22Rv1 (cell line): Measurements from ENCODE around the gene ANGPTL7.

ENCODE experiments used
- H3K27ac ChIP-seq: fragments of 450-650 bp; 2 replicates; pipeline ENCODE4 v1.5.1; 2017
- CTCF ChIP-seq: fragments of 450-650 bp; IDR thresholded peaks from 2 replicates; pipeline ENCODE4 v1.5.1; 2017; ENCODE audit warnings: mild to moderate bottlenecking
- ZFX ChIP-seq: fragments of 450-650 bp; IDR thresholded peaks from 2 replicates; pipeline ENCODE4 v1.6.1; 2017; ENCODE audit warnings: antibody characterized with exemption, borderline replicate concordance

Gene ANGPTL7

GRCh38 chr1:11182884-11183283 is 6.3 kb upstream of the ANGPTL7 start:
- no peak overlapping the region for H3K27ac ChIP-seq
- no peak for TF ChIP-seq ZFX
- no peak for TF ChIP-seq CTCF

- no peak for TF ChIP-seq CTCF
- no peak for TF ChIP-seq ZFX
- no peak overlapping the region for H3K27ac ChIP-seq
Observed at GRCh38 chr1:11184973-11185372, 4.2 kb upstream of the ANGPTL7 start.

- TF ChIP-seq CTCF (no peak), ZFX (no peak)
- H3K27ac ChIP-seq, result no peak overlapping the region
Observed at GRCh38 chr1:11187000-11187399, 2.2 kb upstream of the ANGPTL7 start.

GRCh38 chr1:11187494-11187893 is 1.7 kb upstream of the ANGPTL7 start:
- TF ChIP-seq CTCF, result no peak
- no peak for TF ChIP-seq ZFX
- no peak overlapping the region for H3K27ac ChIP-seq

- TF ChIP-seq CTCF (no peak), ZFX (no peak)
- no peak overlapping the region for H3K27ac ChIP-seq
Observed at GRCh38 chr1:11187931-11188330, 1.2 kb upstream of the ANGPTL7 start.

- H3K27ac ChIP-seq, result no peak overlapping the region
- no peak for TF ChIP-seq ZFX
- no peak for TF ChIP-seq CTCF
Observed at GRCh38 chr1:11188381-11188780, 774 bp upstream of the ANGPTL7 start.

GRCh38 chr1:11193376-11193775 is 4.2 kb downstream of the ANGPTL7 start:
- TF ChIP-seq CTCF, result no peak
- no peak overlapping the region for H3K27ac ChIP-seq
